Left ventricle myocardium inferior (tissue), 1 donor: Measurements from ENCODE around the gene KCNMB2. TPM values are rescaled to one million over a fixed set of nuclear protein-coding genes. Genes with fewer than 3 reads are reported as not detected.
"Not testable (repeated sequence)": the region's sequence is repeated elsewhere in the genome, so short reads cannot be mapped to it uniquely, and the experiment has no call there.

Experiments used
- DNase-seq: peaks from one replicate; pipeline ENCODE4 v3.0.0-alpha.2; 2020
- H3K27ac ChIP-seq: fragments of 200-600 bp; replicated peaks from 2 replicates; pipeline ENCODE4 v1.8.0; 2021
- H3K27me3 ChIP-seq: fragments of 200-600 bp; 2 replicates; pipeline ENCODE4 v1.8.0; 2021; ENCODE audit warnings: low read depth
- H3K36me3 ChIP-seq: fragments of 200-600 bp; 2 replicates; pipeline ENCODE4 v1.8.0; 2021
- H3K4me1 ChIP-seq: fragments of 200-600 bp; 2 replicates; pipeline ENCODE4 v1.8.0; 2021
- H3K4me3 ChIP-seq: fragments of 200-600 bp; 2 replicates; pipeline ENCODE4 v1.8.0; 2021; ENCODE audit warnings: mild to moderate bottlenecking, moderate library complexity
- H3K9me3 ChIP-seq: fragments of 200-600 bp; replicated peaks from 2 replicates; pipeline ENCODE4 v1.8.0; 2021
- intact Hi-C: fragments of 100-400 bp; cut with micrococcal nuclease; formaldehyde crosslinking; loops from one replicate; pipeline ENCODE4 v1.11.0; 2022
- total RNA-seq: library from RNA; stranded (reverse); fragmentation: NEBNext Ultra II Directional; extraction: Animal tissue kit (Norgen Biotek cat#: 25700); gene quantifications from one replicate; pipeline ENCODE4 v1.2.1, GENCODE V29; 2021
- TF ChIP-seq, protein P1 (sequence below): fragments of 200-600 bp; IDR thresholded peaks from 2 replicates; pipeline ENCODE4 v1.8.0; 2021; ENCODE audit warnings: antibody characterized with exemption, mild to moderate bottlenecking, borderline replicate concordance
- donor health status: DM: no; HTN: yes; CAD: no; lungs with severe emphysema.

Gene KCNMB2
- total RNA-seq, 1 donor from 2014 or later = 2.1 TPM

DNA sequence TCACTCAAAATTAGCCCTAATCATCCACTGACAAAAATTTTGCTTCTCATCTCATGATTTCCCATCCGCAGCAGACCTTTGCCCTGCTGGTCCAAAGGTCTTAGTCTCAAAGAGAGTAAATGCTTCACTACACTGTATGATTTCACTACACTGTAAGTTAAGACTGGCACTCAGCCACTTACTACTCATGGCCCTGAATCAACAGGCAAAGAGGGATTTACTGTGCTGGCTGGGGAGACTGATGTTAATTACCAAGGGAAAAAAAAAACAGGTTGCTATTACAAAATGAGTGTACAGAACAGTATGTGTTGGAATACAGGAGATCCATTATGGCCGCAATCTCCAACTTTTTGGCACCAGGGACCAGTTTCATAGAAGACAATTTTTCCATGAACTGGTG lies 320.6 kb downstream of the KCNMB2 start:
- TF ChIP-seq, protein P1, sequence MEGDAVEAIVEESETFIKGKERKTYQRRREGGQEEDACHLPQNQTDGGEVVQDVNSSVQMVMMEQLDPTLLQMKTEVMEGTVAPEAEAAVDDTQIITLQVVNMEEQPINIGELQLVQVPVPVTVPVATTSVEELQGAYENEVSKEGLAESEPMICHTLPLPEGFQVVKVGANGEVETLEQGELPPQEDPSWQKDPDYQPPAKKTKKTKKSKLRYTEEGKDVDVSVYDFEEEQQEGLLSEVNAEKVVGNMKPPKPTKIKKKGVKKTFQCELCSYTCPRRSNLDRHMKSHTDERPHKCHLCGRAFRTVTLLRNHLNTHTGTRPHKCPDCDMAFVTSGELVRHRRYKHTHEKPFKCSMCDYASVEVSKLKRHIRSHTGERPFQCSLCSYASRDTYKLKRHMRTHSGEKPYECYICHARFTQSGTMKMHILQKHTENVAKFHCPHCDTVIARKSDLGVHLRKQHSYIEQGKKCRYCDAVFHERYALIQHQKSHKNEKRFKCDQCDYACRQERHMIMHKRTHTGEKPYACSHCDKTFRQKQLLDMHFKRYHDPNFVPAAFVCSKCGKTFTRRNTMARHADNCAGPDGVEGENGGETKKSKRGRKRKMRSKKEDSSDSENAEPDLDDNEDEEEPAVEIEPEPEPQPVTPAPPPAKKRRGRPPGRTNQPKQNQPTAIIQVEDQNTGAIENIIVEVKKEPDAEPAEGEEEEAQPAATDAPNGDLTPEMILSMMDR = no peak
- H3K27me3 ChIP-seq = no peaks in the 10 kb centered on the region
- no peaks in the 10 kb centered on the region for H3K36me3 ChIP-seq
- no peak overlapping the region for H3K4me3 ChIP-seq
- DNase-seq = no peak
- no peaks in the 10 kb centered on the region for H3K9me3 ChIP-seq
- H3K4me1 ChIP-seq = no peaks in the 10 kb centered on the region
- intact Hi-C loops = no loop called here
- H3K27ac ChIP-seq = no peak overlapping the region

DNA sequence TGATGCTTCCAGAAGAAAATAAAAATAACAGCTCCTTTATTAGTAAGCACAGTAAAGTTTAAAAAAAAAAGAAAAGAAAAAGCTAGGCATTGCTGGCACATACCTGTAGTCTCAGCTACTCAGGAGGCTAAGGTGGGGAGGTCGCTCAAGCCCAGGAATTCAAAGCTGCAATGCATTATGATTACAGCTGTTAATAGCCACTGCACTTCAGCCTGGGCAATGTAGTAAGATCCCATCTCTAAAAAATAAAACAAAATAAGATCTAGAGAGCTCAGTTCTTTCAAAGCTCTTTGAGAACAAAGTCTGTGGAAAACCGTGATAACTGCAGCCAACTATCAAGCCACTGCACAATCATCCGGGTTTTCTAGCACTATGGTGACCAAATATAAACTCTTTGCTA lies 323.1 kb downstream of the KCNMB2 start:
- Histone ChIP-seq H3K27me3 (no peaks in the 10 kb centered on the region), H3K4me1 (no peaks in the 10 kb centered on the region), H3K4me3 (no peak overlapping the region), H3K27ac (no peak overlapping the region), H3K9me3 (no peaks in the 10 kb centered on the region), H3K36me3 (no peaks in the 10 kb centered on the region)
- TF ChIP-seq, protein P1 = no peak
- intact Hi-C loops = no loop called here
- no peak for DNase-seq

DNA sequence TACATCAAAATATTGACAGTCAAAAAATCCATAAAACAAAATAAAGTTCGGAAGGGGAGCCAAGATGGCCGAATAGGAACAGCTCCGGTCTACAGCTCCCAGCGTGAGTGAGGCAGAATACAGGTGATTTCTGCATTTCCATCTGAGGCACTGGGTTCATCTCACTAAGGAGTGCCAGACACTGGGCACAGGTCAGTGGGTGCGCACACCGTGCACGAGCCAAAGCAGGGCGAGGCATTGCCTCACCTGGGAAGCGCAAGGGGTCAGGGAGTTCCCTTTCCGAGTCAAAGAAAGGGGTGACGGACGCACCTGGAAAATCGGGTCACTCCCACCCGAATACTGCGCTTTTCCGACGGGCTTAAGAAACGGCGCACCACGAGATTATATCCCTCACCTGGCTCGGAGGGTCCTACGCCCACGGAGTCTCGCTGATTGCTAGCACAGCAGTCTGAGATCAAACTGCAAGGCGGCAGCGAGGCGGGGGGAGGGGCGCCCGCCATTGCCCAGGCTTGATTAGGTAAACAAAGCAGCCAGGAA lies 323.7 kb downstream of the KCNMB2 start:
- H3K27me3 ChIP-seq, H3K4me3 ChIP-seq, intact Hi-C loops, H3K9me3 ChIP-seq, H3K27ac ChIP-seq, H3K4me1 ChIP-seq, H3K36me3 ChIP-seq, DNase-seq: not testable (repeated sequence)

DNA sequence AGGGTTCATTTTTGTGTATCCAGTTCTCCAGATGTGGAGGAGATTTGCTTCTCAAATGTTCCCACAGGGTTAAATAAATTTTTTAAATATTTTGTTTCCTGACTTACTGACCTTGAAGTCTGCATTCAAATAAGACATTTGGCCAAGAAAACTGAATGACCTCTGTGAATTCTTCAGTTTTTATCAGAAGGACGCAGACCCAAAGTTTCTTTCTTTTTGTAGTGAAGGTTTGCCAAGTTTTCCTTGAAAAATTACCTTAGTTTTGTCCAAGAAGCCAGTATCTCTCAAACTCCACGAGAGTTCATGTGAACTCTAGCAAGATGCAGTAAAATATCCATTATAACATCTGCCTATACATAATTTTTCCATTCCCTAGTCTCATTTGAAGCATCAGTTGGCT lies 332.4 kb downstream of the KCNMB2 start:
- intact Hi-C loops = no loop called here
- H3K27ac ChIP-seq = no peak overlapping the region

DNA sequence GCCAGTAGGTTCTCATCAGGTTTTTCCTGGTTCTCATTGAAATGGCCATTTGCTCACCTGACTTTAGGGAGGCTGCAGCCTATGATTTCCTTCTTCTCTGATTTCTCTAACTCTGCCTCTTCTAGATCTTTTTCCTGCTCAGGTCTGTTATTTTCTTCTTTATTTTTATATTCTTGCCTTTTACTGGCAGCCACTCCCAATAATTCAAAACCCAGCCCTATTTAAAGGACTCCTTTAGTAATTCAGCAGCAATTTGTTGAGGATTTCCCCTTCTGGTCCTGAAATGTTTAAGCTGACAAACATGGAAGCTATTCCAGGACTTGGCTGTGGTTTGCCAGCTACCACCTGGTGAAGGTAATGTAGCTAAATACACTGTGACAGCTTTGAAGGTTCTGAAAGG lies 333.8 kb downstream of the KCNMB2 start:
- no peaks in the 10 kb centered on the region for H3K27me3 ChIP-seq
- H3K4me1 ChIP-seq = peaks cover 17% of the 10 kb centered on the region
- no peak overlapping the region for H3K27ac ChIP-seq
- no peaks in the 10 kb centered on the region for H3K36me3 ChIP-seq
- no peak for DNase-seq
- TF ChIP-seq, protein P1 = no peak
- H3K9me3 ChIP-seq = no peaks in the 10 kb centered on the region
- no peak overlapping the region for H3K4me3 ChIP-seq
- intact Hi-C loops = no loop called here

More for the DNA sequence above, 332.4 kb downstream of the KCNMB2 start:
- Histone ChIP-seq H3K4me3 (no peak overlapping the region), H3K36me3 (no peaks in the 10 kb centered on the region), H3K4me1 (peaks cover 17% of the 10 kb centered on the region), H3K9me3 (no peaks in the 10 kb centered on the region), H3K27me3 (no peaks in the 10 kb centered on the region)
- DNase-seq = no peak
- TF ChIP-seq, protein P1 = no peak

DNA sequence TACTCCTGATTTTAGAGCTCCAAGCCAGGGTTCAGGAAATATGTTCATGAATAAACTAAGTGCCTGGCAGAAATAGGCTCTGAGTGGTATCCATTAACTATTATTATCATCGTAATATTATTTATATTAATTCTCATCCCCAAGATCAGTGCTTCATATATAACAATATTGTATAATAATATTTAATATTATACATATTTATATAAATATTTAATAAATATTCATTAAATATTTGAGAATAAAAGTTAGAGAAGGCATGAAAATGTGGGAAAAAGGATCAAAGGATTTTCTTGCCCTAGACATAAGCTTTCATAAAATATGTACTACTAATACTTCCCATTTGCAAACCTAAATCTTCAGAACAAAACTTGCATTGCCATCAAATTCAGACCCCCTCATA lies 338.9 kb downstream of the KCNMB2 start:
- intact Hi-C loops = no loop called here
- Histone ChIP-seq H3K9me3 (no peaks in the 10 kb centered on the region), H3K4me1 (no peaks in the 10 kb centered on the region), H3K27ac (no peak overlapping the region), H3K36me3 (no peaks in the 10 kb centered on the region), H3K27me3 (no peaks in the 10 kb centered on the region), H3K4me3 (no peak overlapping the region)
- TF ChIP-seq, protein P1 = no peak
- DNase-seq = no peak
